T-cell (primary cell): ENCODE measurements around the gene CFAP43. TPM values are rescaled to one million over a fixed set of nuclear protein-coding genes. Genes with fewer than 3 reads are reported as not detected.
A peak's percentile ranks its signal among the peaks of the same experiment; 100 is the strongest.
"Not testable (repeated sequence)": the region's sequence is repeated elsewhere in the genome, so short reads cannot be mapped to it uniquely, and the experiment has no call there.

Experiments used
- ATAC-seq, 4 experiments: fragments of 200-7000 bp in 3 of 4; fragments of 150-1000 bp in 1 of 4; cut with Tn5 transposase; replicated peaks in 1 of 4; 1 replicate in 3 of 4; 2 replicates in 1 of 4; pipeline ENCODE4 v1.10.0; 2021; ENCODE audit warnings: moderate library complexity in 3 of 4, mild to moderate bottlenecking in 2 of 4, moderate number of reproducible peaks in 1 of 4
- CTCF ChIA-PET, 2 donors: fragments of 300-600 bp; sonication (Branson Sonifier 250); formaldehyde crosslinking; loops; one replicate each; lab custom pipeline; 2022; ENCODE audit warnings: antibody characterized with exemption in 2 of 2; lab: Charles Lee
- POLR2A ChIA-PET, 2 donors: fragments of 300-600 bp; sonication (Branson Sonifier 250); formaldehyde crosslinking; loops; one replicate each; lab custom pipeline; 2022; ENCODE audit warnings: antibody characterized with exemption in 2 of 2; lab: Charles Lee
- DNase-seq, 35 experiments: peaks; one replicate each; pipeline versions ENCODE4 v3.0.0 to v3.0.0-alpha.2; 2013 to 2023
- H3K27ac ChIP-seq: one replicate; pipeline ENCODE4 v1.5.1; 2013; ENCODE audit warnings: low read length
- H3K27me3 ChIP-seq, 2 experiments: replicated peaks in 1 of 2; 1 replicate in 1 of 2; 2 replicates in 1 of 2; pipeline versions ENCODE4 v1.6.1 to v1.7.0; 2013; ENCODE audit warnings: low read length in 1 of 2, mixed read lengths in 1 of 2; ENCODE audit not compliant: control insufficient read depth in 2 of 2, insufficient read depth in 2 of 2; ENCODE audit errors: extremely low read depth in 1 of 2
- H3K36me3 ChIP-seq, 2 donors: 1 replicate in 1 of 2; 2 replicates in 1 of 2; pipeline versions ENCODE4 v1.6.1 to v1.7.0; 2013; ENCODE audit warnings: low read length in 1 of 2; ENCODE audit not compliant: control insufficient read depth in 2 of 2, insufficient read depth in 1 of 2; ENCODE audit errors: extremely low read depth in 1 of 2
- H3K4me1 ChIP-seq, 2 experiments: 1 replicate in 1 of 2; 2 replicates in 1 of 2; pipeline versions ENCODE4 v1.6.1 to v1.7.0; 2013; ENCODE audit warnings: low read length in 2 of 2, mixed read lengths in 1 of 2; ENCODE audit not compliant: insufficient read depth in 2 of 2, control insufficient read depth in 1 of 2; ENCODE audit errors: extremely low read depth in 1 of 2
- H3K4me3 ChIP-seq, 2 donors: 1 replicate in 1 of 2; 2 replicates in 1 of 2; pipeline versions ENCODE4 v1.5.1 to v1.7.0; 2013; ENCODE audit warnings: mild to moderate bottlenecking in 2 of 2, low read length in 1 of 2, moderate library complexity in 1 of 2; ENCODE audit not compliant: control insufficient read depth in 1 of 2; ENCODE audit errors: extremely low read depth in 1 of 2
- H3K9me3 ChIP-seq: 2 replicates; pipeline ENCODE4 v1.7.0; 2013
- H3K27ac Mint-ChIP-seq, 2 donors: one replicate each; pipeline ENCODE4 v1.8.0; 2020 to 2021; ENCODE audit warnings: mild to moderate bottlenecking in 2 of 2, mixed read lengths in 2 of 2
- H3K27me3 Mint-ChIP-seq, 2 donors: one replicate each; pipeline ENCODE4 v1.8.0; 2021 to 2022; ENCODE audit warnings: mixed read lengths in 2 of 2
- H3K36me3 Mint-ChIP-seq: one replicate; pipeline ENCODE4 v1.8.0; 2021; ENCODE audit warnings: mixed read lengths
- H3K4me1 Mint-ChIP-seq, 3 donors: one replicate each; pipeline ENCODE4 v1.8.0; 2020 to 2022; ENCODE audit warnings: mixed read lengths in 3 of 3, mild to moderate bottlenecking in 1 of 3
- H3K4me3 Mint-ChIP-seq, 3 donors: one replicate each; pipeline ENCODE4 v1.8.0; 2020 to 2022; ENCODE audit warnings: mild to moderate bottlenecking in 3 of 3, mixed read lengths in 3 of 3, moderate library complexity in 3 of 3
- H3K9me3 Mint-ChIP-seq, 3 donors: one replicate each; pipeline ENCODE4 v1.8.0; 2020 to 2022; ENCODE audit warnings: mixed read lengths in 3 of 3
- WGBS: methylation state at CpG from one replicate; pipeline ENCODE4 v1.1.5; 2013; ENCODE audit warnings: missing lambda C conversion rate; ENCODE audit not compliant: insufficient coverage; 5-methylcytosine and 5-hydroxymethylcytosine counted together
- total RNA-seq, 35 experiments: library from RNA in 6 of 35; stranded (reverse) in 6 of 35; fragments of 120-200 nt in 1 of 35; gene quantifications; one replicate each; pipeline versions ENCODE4 v1.2.1 to v1.2.4 and lab custom pipeline; 2013 to 2026

The CFAP43 gene
- total RNA-seq, 5 donors from 2014 or later (not counting 1 experiment from before 2014, with no cell fraction given) = 0.58 TPM; not detected in 4

GRCh38 chr10:104253606-104254410 lies 21.6 kb upstream of the CFAP43 start:
- peak overlapping the region; percentile 91 to 99 for H3K27ac Mint-ChIP-seq
- H3K27me3 Mint-ChIP-seq = peaks cover 2 to 6% of the 10 kb centered on the region in 2 donors
- no peaks in the 10 kb centered on the region for H3K9me3 Mint-ChIP-seq
- peaks cover 40 to 48% (median 45%) of the 10 kb centered on the region in 3 donors for H3K4me1 Mint-ChIP-seq
- peak overlapping the region; percentile 91 to 98 (median 98) for H3K4me3 Mint-ChIP-seq
- Histone ChIP-seq H3K9me3 (no peaks in the 10 kb centered on the region), H3K27ac (peak overlapping the region; percentile 79), H3K27me3 (no peaks in the 10 kb centered on the region), H3K4me1 (peaks cover 11 to 13% of the 10 kb centered on the region in 2 experiments), H3K4me3 (peak overlapping the region; percentile 68 to 88), H3K36me3 (peaks cover 0 to 10% of the 10 kb centered on the region in 2 donors)
- POLR2A ChIA-PET = interaction anchor here (0.5 to 1.4 kb wide), 6 partner anchors 9 to 133 kb away, joined by 4 to 16 read pairs (median 5); partner anchors contain the start of gene GSTO2 (in 2 of the 2)
- H3K36me3 Mint-ChIP-seq = peaks cover 8% of the 10 kb centered on the region
- no peak for ATAC-seq
- DNase-seq = no peak
- CTCF ChIA-PET = interaction anchor here (0.6 to 3.4 kb wide), 5 partner anchors 20 to 487 kb away, joined by 3 to 12 read pairs (median 4); partner anchors contain the start of gene CFAP43 (in 1 of the 2)
- WGBS = 87% methylated on average over 7 of the region's 10 CpGs

GRCh38 chr10:104253106-104253505 lies 20.9 kb upstream of the CFAP43 start:
- H3K4me1 Mint-ChIP-seq = peaks cover 35 to 43% (median 40%) of the 10 kb centered on the region in 3 donors
- H3K36me3 Mint-ChIP-seq = peaks cover 3% of the 10 kb centered on the region
- H3K27me3 Mint-ChIP-seq = peaks cover 3 to 8% of the 10 kb centered on the region in 2 donors
- peaks cover 0 to 3% of the 10 kb centered on the region in 2 donors for H3K36me3 ChIP-seq
- ChIA-PET CTCF (interaction anchor here in 1 of 2 donors (1.2 kb wide), 1 partner anchor 365 kb away, joined by 4 read pairs; no protein-coding TSS in a partner anchor), POLR2A (interaction anchor here (0.5 kb wide), 2 partner anchors 27 to 639 kb away, joined by 7 to 16 read pairs; no protein-coding TSS in a partner anchor)
- H3K9me3 ChIP-seq = no peaks in the 10 kb centered on the region
- no peaks in the 10 kb centered on the region for H3K27me3 ChIP-seq
- peak overlapping the region; percentile 91 to 98 (median 98) for H3K4me3 Mint-ChIP-seq
- DNase-seq (no peak), ATAC-seq (no peak)
- peaks cover 11 to 12% of the 10 kb centered on the region in 2 experiments for H3K4me1 ChIP-seq
- no peak overlapping the region for H3K27ac ChIP-seq
- no peaks in the 10 kb centered on the region for H3K9me3 Mint-ChIP-seq
- 100% methylated on average over 1 of the region's 2 CpGs for WGBS
- H3K27ac Mint-ChIP-seq = peak overlapping the region; percentile 55 to 99
- no peak overlapping the region for H3K4me3 ChIP-seq

- CTCF ChIA-PET = no interaction called here
- Mint-ChIP-seq H3K27me3 (peaks cover 3 to 8% of the 10 kb centered on the region in 2 donors), H3K36me3 (no peaks in the 10 kb centered on the region), H3K4me1 (peaks cover 33 to 38% (median 34%) of the 10 kb centered on the region in 3 donors), H3K27ac (no peak overlapping the region), H3K4me3 (no peak overlapping the region), H3K9me3 (no peaks in the 10 kb centered on the region)
- no peaks in the 10 kb centered on the region for H3K9me3 ChIP-seq
- H3K4me3 ChIP-seq = no peak overlapping the region
- H3K27ac ChIP-seq = no peak overlapping the region
- ATAC-seq (no peak), DNase-seq (no peak)
- POLR2A ChIA-PET = no interaction called here
- H3K36me3 ChIP-seq = no peaks in the 10 kb centered on the region
- H3K4me1 ChIP-seq = peaks cover 8 to 11% of the 10 kb centered on the region in 2 experiments
- no peaks in the 10 kb centered on the region for H3K27me3 ChIP-seq
Observed at GRCh38 chr10:104252368-104252767, 20.2 kb upstream of the CFAP43 start.

GRCh38 chr10:104251443-104251842 lies 19.3 kb upstream of the CFAP43 start:
- WGBS = no CpG with 5 or more reads among the region's 6 CpGs
- Mint-ChIP-seq H3K27me3 (peaks cover 4 to 8% of the 10 kb centered on the region in 2 donors), H3K36me3 (no peaks in the 10 kb centered on the region), H3K4me1 (peaks cover 25 to 30% (median 29%) of the 10 kb centered on the region in 3 donors), H3K4me3 (no peak overlapping the region), H3K9me3 (no peaks in the 10 kb centered on the region), H3K27ac (no peak overlapping the region)
- Histone ChIP-seq H3K9me3 (no peaks in the 10 kb centered on the region), H3K36me3 (no peaks in the 10 kb centered on the region), H3K27me3 (no peaks in the 10 kb centered on the region), H3K4me1 (peaks cover 5 to 11% of the 10 kb centered on the region in 2 experiments), H3K27ac (no peak overlapping the region), H3K4me3 (no peak overlapping the region)
- ATAC-seq (no peak), DNase-seq (no peak)
- ChIA-PET CTCF (no interaction called here), POLR2A (no interaction called here)

- Histone ChIP-seq H3K9me3 (no peaks in the 10 kb centered on the region), H3K27me3 (no peaks in the 10 kb centered on the region), H3K27ac (no peak overlapping the region), H3K36me3 (no peaks in the 10 kb centered on the region), H3K4me1 (peaks cover 4 to 5% of the 10 kb centered on the region in 2 experiments), H3K4me3 (no peak overlapping the region)
- H3K27me3 Mint-ChIP-seq = peaks cover 6 to 8% of the 10 kb centered on the region in 2 donors
- ChIA-PET CTCF (interaction anchor here (0.6 to 1.2 kb wide), 2 partner anchors 24 to 29 kb away, joined by 3 to 5 read pairs; no protein-coding TSS in a partner anchor), POLR2A (interaction anchor here in 1 of 2 donors (0.5 kb wide), 1 partner anchor 1564 kb away, joined by 7 read pairs; no protein-coding TSS in a partner anchor)
- WGBS = 50% methylated on average over 1 of the region's 1 CpG
- peaks cover 16 to 20% (median 18%) of the 10 kb centered on the region in 3 donors for H3K4me1 Mint-ChIP-seq
- H3K4me3 Mint-ChIP-seq = no peak overlapping the region
- no peaks in the 10 kb centered on the region for H3K36me3 Mint-ChIP-seq
- no peak for DNase-seq
- no peak for ATAC-seq
- no peak overlapping the region for H3K27ac Mint-ChIP-seq
- H3K9me3 Mint-ChIP-seq = no peaks in the 10 kb centered on the region
Observed at GRCh38 chr10:104250371-104250770, 18.2 kb upstream of the CFAP43 start.

- H3K36me3 Mint-ChIP-seq, H3K9me3 ChIP-seq, H3K9me3 Mint-ChIP-seq, H3K4me3 Mint-ChIP-seq, DNase-seq, H3K27ac ChIP-seq, H3K27me3 ChIP-seq, H3K27ac Mint-ChIP-seq, H3K4me3 ChIP-seq, POLR2A ChIA-PET, H3K4me1 ChIP-seq, ATAC-seq, H3K27me3 Mint-ChIP-seq, H3K36me3 ChIP-seq: not testable (repeated sequence)
- 87% methylated on average over 11 of the region's 11 CpGs for WGBS
- CTCF ChIA-PET = interaction anchor here in 1 of 2 donors (1.0 kb wide), 1 partner anchor 18 kb away, joined by 4 read pairs; no protein-coding TSS in a partner anchor
- H3K4me1 Mint-ChIP-seq = peaks cover 10 to 14% (median 10%) of the 10 kb centered on the region in 3 donors
Observed at GRCh38 chr10:104248931-104249330, 16.8 kb upstream of the CFAP43 start.
